ENCODE data around the gene RIN2.
A peak's percentile ranks its signal among the peaks of the same experiment; 100 is the strongest.

Gene RIN2

GRCh38 chr20:19775353-19776253 lies 17.5 kb downstream of the RIN2 start:
- Histone ChIP-seq H3K9me3 (ENCODE audit: control insufficient read depth in 2 of 2, low read length in 2 of 2) (no peaks in the 10 kb centered on the region), H3K9ac (ENCODE audit: low read length in 2 of 2) (no peak overlapping the region), H3K4me3 (ENCODE audit: low read length in 2 of 2) (no peak overlapping the region), H3K4me1 (ENCODE audit: control insufficient read depth, insufficient read depth, low read length) (peaks cover 6% of the 10 kb centered on the region), H3K27ac (ENCODE audit: low read length) (no peak overlapping the region), H3K27me3 (ENCODE audit: control insufficient read depth in 1 of 2, insufficient read depth in 2 of 2, low read length in 2 of 2) (no peaks in the 10 kb centered on the region), H3K36me3 (ENCODE audit: control insufficient read depth in 2 of 2, insufficient read depth in 2 of 2, low read length in 2 of 2) (peaks cover 0 to 2% of the 10 kb centered on the region in 2 donors)

- Histone ChIP-seq H3K9me3 (ENCODE audit: control insufficient read depth in 2 of 2, low read length in 2 of 2) (no peaks in the 10 kb centered on the region), H3K4me1 (ENCODE audit: control insufficient read depth, insufficient read depth, low read length) (peaks cover 6% of the 10 kb centered on the region), H3K4me3 (ENCODE audit: low read length in 2 of 2) (no peak overlapping the region), H3K9ac (ENCODE audit: low read length in 2 of 2) (no peak overlapping the region), H3K27ac (ENCODE audit: low read length) (no peak overlapping the region), H3K27me3 (ENCODE audit: control insufficient read depth in 1 of 2, insufficient read depth in 2 of 2, low read length in 2 of 2) (no peaks in the 10 kb centered on the region), H3K36me3 (ENCODE audit: control insufficient read depth in 2 of 2, insufficient read depth in 2 of 2, low read length in 2 of 2) (peaks cover 0 to 2% of the 10 kb centered on the region in 2 donors)
Measured at GRCh38 chr20:19777315-19777714, 19.3 kb downstream of the RIN2 start.

- H3K4me1 ChIP-seq (ENCODE audit: control insufficient read depth, insufficient read depth, low read length), result peaks cover 6% of the 10 kb centered on the region
- no peak overlapping the region for H3K27ac ChIP-seq (ENCODE audit: low read length)
- H3K9me3 ChIP-seq (ENCODE audit: control insufficient read depth in 2 of 2, low read length in 2 of 2), result no peaks in the 10 kb centered on the region
- no peaks in the 10 kb centered on the region for H3K27me3 ChIP-seq (ENCODE audit: control insufficient read depth in 1 of 2, insufficient read depth in 2 of 2, low read length in 2 of 2)
- H3K4me3 ChIP-seq (ENCODE audit: low read length in 2 of 2), result no peak overlapping the region
- no peaks in the 10 kb centered on the region for H3K36me3 ChIP-seq (ENCODE audit: control insufficient read depth in 2 of 2, insufficient read depth in 2 of 2, low read length in 2 of 2)
- H3K9ac ChIP-seq (ENCODE audit: low read length in 2 of 2), result no peak overlapping the region
Measured at GRCh38 chr20:19777981-19778380, 19.9 kb downstream of the RIN2 start.

GRCh38 chr20:19778404-19778803 lies 20.3 kb downstream of the RIN2 start:
- Histone ChIP-seq H3K4me3 (ENCODE audit: low read length in 2 of 2) (no peak overlapping the region), H3K36me3 (ENCODE audit: control insufficient read depth in 2 of 2, insufficient read depth in 2 of 2, low read length in 2 of 2) (no peaks in the 10 kb centered on the region), H3K4me1 (ENCODE audit: control insufficient read depth, insufficient read depth, low read length) (peaks cover 6% of the 10 kb centered on the region), H3K9ac (ENCODE audit: low read length in 2 of 2) (no peak overlapping the region), H3K27me3 (ENCODE audit: control insufficient read depth in 1 of 2, insufficient read depth in 2 of 2, low read length in 2 of 2) (no peaks in the 10 kb centered on the region), H3K9me3 (ENCODE audit: control insufficient read depth in 2 of 2, low read length in 2 of 2) (no peaks in the 10 kb centered on the region), H3K27ac (ENCODE audit: low read length) (peak overlapping the region; percentile 11)

GRCh38 chr20:19779634-19780033 lies 21.6 kb downstream of the RIN2 start:
- no peak overlapping the region for H3K4me3 ChIP-seq (ENCODE audit: low read length in 2 of 2)
- no peaks in the 10 kb centered on the region for H3K36me3 ChIP-seq (ENCODE audit: control insufficient read depth in 2 of 2, insufficient read depth in 2 of 2, low read length in 2 of 2)
- no peak overlapping the region for H3K27ac ChIP-seq (ENCODE audit: low read length)
- no peaks in the 10 kb centered on the region for H3K27me3 ChIP-seq (ENCODE audit: control insufficient read depth in 1 of 2, insufficient read depth in 2 of 2, low read length in 2 of 2)
- H3K4me1 ChIP-seq (ENCODE audit: control insufficient read depth, insufficient read depth, low read length), result peaks cover 12% of the 10 kb centered on the region
- H3K9me3 ChIP-seq (ENCODE audit: control insufficient read depth in 2 of 2, low read length in 2 of 2), result no peaks in the 10 kb centered on the region
- H3K9ac ChIP-seq (ENCODE audit: low read length in 2 of 2), result no peak overlapping the region

GRCh38 chr20:19780261-19780660 lies 22.2 kb downstream of the RIN2 start:
- Histone ChIP-seq H3K9me3 (ENCODE audit: control insufficient read depth in 2 of 2, low read length in 2 of 2) (no peaks in the 10 kb centered on the region), H3K36me3 (ENCODE audit: control insufficient read depth in 2 of 2, insufficient read depth in 2 of 2, low read length in 2 of 2) (no peaks in the 10 kb centered on the region)

GRCh38 chr20:19781235-19781634 lies 23.2 kb downstream of the RIN2 start:
- Histone ChIP-seq H3K9ac (ENCODE audit: low read length in 2 of 2) (no peak overlapping the region), H3K36me3 (ENCODE audit: control insufficient read depth in 2 of 2, insufficient read depth in 2 of 2, low read length in 2 of 2) (no peaks in the 10 kb centered on the region), H3K4me3 (ENCODE audit: low read length in 2 of 2) (no peak overlapping the region), H3K27ac (ENCODE audit: low read length) (no peak overlapping the region), H3K4me1 (ENCODE audit: control insufficient read depth, insufficient read depth, low read length) (peaks cover 23% of the 10 kb centered on the region), H3K9me3 (ENCODE audit: control insufficient read depth in 2 of 2, low read length in 2 of 2) (no peaks in the 10 kb centered on the region), H3K27me3 (ENCODE audit: control insufficient read depth in 1 of 2, insufficient read depth in 2 of 2, low read length in 2 of 2) (no peaks in the 10 kb centered on the region)

More at GRCh38 chr20:19780261-19780660, 22.2 kb downstream of the RIN2 start:
- no peak overlapping the region for H3K9ac ChIP-seq (ENCODE audit: low read length in 2 of 2)
- no peaks in the 10 kb centered on the region for H3K27me3 ChIP-seq (ENCODE audit: control insufficient read depth in 1 of 2, insufficient read depth in 2 of 2, low read length in 2 of 2)
- H3K4me3 ChIP-seq (ENCODE audit: low read length in 2 of 2), result no peak overlapping the region
- H3K4me1 ChIP-seq (ENCODE audit: control insufficient read depth, insufficient read depth, low read length), result peaks cover 17% of the 10 kb centered on the region
- no peak overlapping the region for H3K27ac ChIP-seq (ENCODE audit: low read length)

GRCh38 chr20:19782669-19783068 lies 24.6 kb downstream of the RIN2 start:
- no peak overlapping the region for H3K27ac ChIP-seq (ENCODE audit: low read length)
- no peak overlapping the region for H3K9ac ChIP-seq (ENCODE audit: low read length in 2 of 2)
- no peaks in the 10 kb centered on the region for H3K36me3 ChIP-seq (ENCODE audit: control insufficient read depth in 2 of 2, insufficient read depth in 2 of 2, low read length in 2 of 2)
- H3K4me3 ChIP-seq (ENCODE audit: low read length in 2 of 2), result no peak overlapping the region
- no peaks in the 10 kb centered on the region for H3K9me3 ChIP-seq (ENCODE audit: control insufficient read depth in 2 of 2, low read length in 2 of 2)
- no peaks in the 10 kb centered on the region for H3K27me3 ChIP-seq (ENCODE audit: control insufficient read depth in 1 of 2, insufficient read depth in 2 of 2, low read length in 2 of 2)
- H3K4me1 ChIP-seq (ENCODE audit: control insufficient read depth, insufficient read depth, low read length), result peaks cover 23% of the 10 kb centered on the region

GRCh38 chr20:19783966-19784401 lies 25.9 kb downstream of the RIN2 start:
- no peak overlapping the region for H3K27ac ChIP-seq (ENCODE audit: low read length)
- no peak overlapping the region for H3K9ac ChIP-seq (ENCODE audit: low read length in 2 of 2)
- no peaks in the 10 kb centered on the region for H3K36me3 ChIP-seq (ENCODE audit: control insufficient read depth in 2 of 2, insufficient read depth in 2 of 2, low read length in 2 of 2)
- no peaks in the 10 kb centered on the region for H3K27me3 ChIP-seq (ENCODE audit: control insufficient read depth in 1 of 2, insufficient read depth in 2 of 2, low read length in 2 of 2)
- no peak overlapping the region for H3K4me3 ChIP-seq (ENCODE audit: low read length in 2 of 2)
- H3K4me1 ChIP-seq (ENCODE audit: control insufficient read depth, insufficient read depth, low read length), result peaks cover 17% of the 10 kb centered on the region
- no peaks in the 10 kb centered on the region for H3K9me3 ChIP-seq (ENCODE audit: control insufficient read depth in 2 of 2, low read length in 2 of 2)

GRCh38 chr20:19784511-19785172 lies 26.6 kb downstream of the RIN2 start:
- Histone ChIP-seq H3K36me3 (ENCODE audit: control insufficient read depth in 2 of 2, insufficient read depth in 2 of 2, low read length in 2 of 2) (no peaks in the 10 kb centered on the region), H3K27me3 (ENCODE audit: control insufficient read depth in 1 of 2, insufficient read depth in 2 of 2, low read length in 2 of 2) (no peaks in the 10 kb centered on the region), H3K27ac (ENCODE audit: low read length) (peak overlapping the region; percentile 12), H3K9me3 (ENCODE audit: control insufficient read depth in 2 of 2, low read length in 2 of 2) (no peaks in the 10 kb centered on the region), H3K4me1 (ENCODE audit: control insufficient read depth, insufficient read depth, low read length) (peaks cover 16% of the 10 kb centered on the region), H3K4me3 (ENCODE audit: low read length in 2 of 2) (peak overlapping the region in 1 of 2 donors; percentile 44), H3K9ac (ENCODE audit: low read length in 2 of 2) (peak overlapping the region in 1 of 2 donors; percentile 37)

Data from stomach smooth muscle (tissue), 2 donors.